Liver (tissue), 9 donors: Measurements from ENCODE around the gene KAZN. TPM values are rescaled to one million over a fixed set of nuclear protein-coding genes. Genes with fewer than 3 reads are reported as not detected.

Experiments used
- DNase-seq: peaks from one replicate; pipeline ENCODE4 v3.0.0-alpha.2; 2017; ENCODE audit warnings: low spot score
- H3K27ac ChIP-seq, 2 donors: one replicate each; pipeline ENCODE4 v1.7.0; 2013; ENCODE audit warnings: inconsistent platforms in 2 of 2, low read length in 2 of 2, control low read depth in 1 of 2, low read depth in 1 of 2, mild to moderate bottlenecking in 1 of 2
- H3K27me3 ChIP-seq, 4 donors: one replicate each; pipeline versions ENCODE4 v1.6.1 to v1.7.0; 2013; ENCODE audit warnings: low read length in 3 of 4, inconsistent platforms in 1 of 4, mild to moderate bottlenecking in 1 of 4, moderate library complexity in 1 of 4; ENCODE audit not compliant: control insufficient read depth in 4 of 4, insufficient read depth in 4 of 4
- H3K36me3 ChIP-seq, 4 donors: one replicate each; pipeline versions ENCODE4 v1.6.1 to v1.7.0; 2013; ENCODE audit warnings: low read length in 3 of 4, mild to moderate bottlenecking in 3 of 4, low read depth in 1 of 4, moderate library complexity in 1 of 4; ENCODE audit not compliant: control insufficient read depth in 4 of 4, insufficient read depth in 3 of 4
- H3K4me1 ChIP-seq, 4 donors: one replicate each; pipeline versions ENCODE4 v1.6.1 to v1.7.0; 2013; ENCODE audit warnings: low read length in 3 of 4, mild to moderate bottlenecking in 3 of 4, moderate library complexity in 1 of 4; ENCODE audit not compliant: control insufficient read depth in 4 of 4, insufficient read depth in 4 of 4
- H3K4me3 ChIP-seq, 3 donors: one replicate each; pipeline versions ENCODE4 v1.6.1 to v1.7.0; 2013; ENCODE audit warnings: low read length in 3 of 3, control low read depth in 1 of 3, low read depth in 1 of 3, mild to moderate bottlenecking in 1 of 3
- H3K9ac ChIP-seq, 2 donors: one replicate each; pipeline ENCODE4 v1.7.0; 2013; ENCODE audit warnings: low read length in 2 of 2, mild to moderate bottlenecking in 2 of 2, moderate library complexity in 2 of 2, control low read depth in 1 of 2, low read depth in 1 of 2
- H3K9me3 ChIP-seq, 4 donors: one replicate each; pipeline versions ENCODE4 v1.6.1 to v1.7.0; 2013; ENCODE audit warnings: low read length in 3 of 4; ENCODE audit not compliant: control insufficient read depth in 4 of 4
- FOXA2 ChIP-seq: IDR thresholded peaks from 2 replicates; pipeline ENCODE4 v1.6.1; 2016; ENCODE audit warnings: antibody characterized with exemption
- GABPA ChIP-seq, 2 donors: IDR thresholded peaks in 1 of 2; conservative IDR thresholded peaks in 1 of 2; 2 replicates each; pipeline ENCODE4 v1.6.1; 2016; ENCODE audit warnings: antibody characterized with exemption in 2 of 2, mild to moderate bottlenecking in 1 of 2, moderate library complexity in 1 of 2
- NR2F2 ChIP-seq: IDR thresholded peaks from 2 replicates; pipeline ENCODE4 v1.6.1; 2016; ENCODE audit warnings: antibody characterized with exemption
- RXRA ChIP-seq, 2 donors: IDR thresholded peaks; 2 replicates each; pipeline ENCODE4 v1.6.1; 2017 to 2018; ENCODE audit warnings: antibody characterized with exemption in 2 of 2, mild to moderate bottlenecking in 1 of 2
- SP1 ChIP-seq: IDR thresholded peaks from 2 replicates; pipeline ENCODE4 v1.6.1; 2018; ENCODE audit warnings: antibody characterized with exemption, mild to moderate bottlenecking
- TAF1 ChIP-seq: conservative IDR thresholded peaks from 2 replicates; pipeline ENCODE4 v1.6.1; 2016; ENCODE audit warnings: antibody characterized with exemption, mild to moderate bottlenecking
- whole genome bisulfite sequencing: extraction: QIAGEN DNeasy Blood & Tissue Kit; methylation state at CpG from one replicate; pipeline ENCODE4 v1.1.7; 2013; 5-methylcytosine and 5-hydroxymethylcytosine counted together
- polyA plus RNA-seq, 2 donors: library from polyadenylated mRNA; stranded (reverse) in 1 of 2; unstranded in 1 of 2; fragments of 200-250 nt in 1 of 2; fragments of >200 nt in 1 of 2; fragmentation: Nextera tagmentation in 1 of 2; extraction: Ambion mirVana in 1 of 2; gene quantifications; one replicate each; pipeline versions ENCODE4 v1.2.1 to v1.2.3, GENCODE V29; 2013 to 2015
- total RNA-seq, 2 donors: library from RNA; depleted of rRNA; stranded (reverse); fragments of >200 nt; gene quantifications; one replicate each; pipeline ENCODE4 v1.2.3, GENCODE V29; 2014
- TF ChIP-seq, protein P1 (sequence below): IDR thresholded peaks from 2 replicates; pipeline ENCODE4 v1.6.1; 2016; ENCODE audit warnings: antibody characterized with exemption
- TF ChIP-seq, protein P2 (sequence below): IDR thresholded peaks from 2 replicates; pipeline ENCODE4 v1.6.1; 2016; ENCODE audit warnings: antibody characterized with exemption, mild to moderate bottlenecking
- TF ChIP-seq, protein P3 (sequence below): IDR thresholded peaks from 2 replicates; pipeline ENCODE4 v1.6.1; 2016; ENCODE audit warnings: antibody characterized with exemption
- donor health status: healthy.
- donor health status: healthy.
- donor health status: healthy.
- donor health status: healthy.
- donor health status: healthy.

The KAZN gene
- total and polyA plus RNA-seq, 4 donors: 1.9 to 6.9 (median 2.4) TPM

DNA sequence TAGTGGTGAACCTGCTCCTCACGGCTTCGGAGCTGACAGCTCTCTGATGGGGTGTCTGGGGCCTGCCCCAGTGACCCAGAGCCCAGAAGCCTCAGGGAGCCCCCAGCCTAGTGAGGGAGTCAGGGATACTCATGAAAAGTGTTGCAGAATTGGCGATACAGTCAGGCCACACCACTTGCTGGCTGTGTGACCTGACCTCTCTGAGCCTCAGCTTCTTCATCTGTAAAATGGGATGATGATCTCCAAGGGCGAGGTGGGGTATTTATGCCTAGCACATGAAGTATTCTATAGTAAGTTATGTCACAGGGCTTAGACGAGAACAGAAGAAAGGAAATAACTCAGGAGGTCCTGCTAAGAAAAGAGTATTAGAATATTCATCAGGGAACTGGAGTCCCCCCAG is 556.7 kb downstream of the KAZN start (continued):
- TF ChIP-seq NR2F2 (no peak), GABPA (IDR thresholded peaks at IDR 0.05 in 1 of 2, conservative IDR thresholded peaks at IDR 0.05 in 1 of 2) (no peak)
- TF ChIP-seq, protein P1, sequence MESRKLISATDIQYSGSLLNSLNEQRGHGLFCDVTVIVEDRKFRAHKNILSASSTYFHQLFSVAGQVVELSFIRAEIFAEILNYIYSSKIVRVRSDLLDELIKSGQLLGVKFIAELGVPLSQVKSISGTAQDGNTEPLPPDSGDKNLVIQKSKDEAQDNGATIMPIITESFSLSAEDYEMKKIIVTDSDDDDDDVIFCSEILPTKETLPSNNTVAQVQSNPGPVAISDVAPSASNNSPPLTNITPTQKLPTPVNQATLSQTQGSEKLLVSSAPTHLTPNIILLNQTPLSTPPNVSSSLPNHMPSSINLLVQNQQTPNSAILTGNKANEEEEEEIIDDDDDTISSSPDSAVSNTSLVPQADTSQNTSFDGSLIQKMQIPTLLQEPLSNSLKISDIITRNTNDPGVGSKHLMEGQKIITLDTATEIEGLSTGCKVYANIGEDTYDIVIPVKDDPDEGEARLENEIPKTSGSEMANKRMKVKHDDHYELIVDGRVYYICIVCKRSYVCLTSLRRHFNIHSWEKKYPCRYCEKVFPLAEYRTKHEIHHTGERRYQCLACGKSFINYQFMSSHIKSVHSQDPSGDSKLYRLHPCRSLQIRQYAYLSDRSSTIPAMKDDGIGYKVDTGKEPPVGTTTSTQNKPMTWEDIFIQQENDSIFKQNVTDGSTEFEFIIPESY: no peak

DNA sequence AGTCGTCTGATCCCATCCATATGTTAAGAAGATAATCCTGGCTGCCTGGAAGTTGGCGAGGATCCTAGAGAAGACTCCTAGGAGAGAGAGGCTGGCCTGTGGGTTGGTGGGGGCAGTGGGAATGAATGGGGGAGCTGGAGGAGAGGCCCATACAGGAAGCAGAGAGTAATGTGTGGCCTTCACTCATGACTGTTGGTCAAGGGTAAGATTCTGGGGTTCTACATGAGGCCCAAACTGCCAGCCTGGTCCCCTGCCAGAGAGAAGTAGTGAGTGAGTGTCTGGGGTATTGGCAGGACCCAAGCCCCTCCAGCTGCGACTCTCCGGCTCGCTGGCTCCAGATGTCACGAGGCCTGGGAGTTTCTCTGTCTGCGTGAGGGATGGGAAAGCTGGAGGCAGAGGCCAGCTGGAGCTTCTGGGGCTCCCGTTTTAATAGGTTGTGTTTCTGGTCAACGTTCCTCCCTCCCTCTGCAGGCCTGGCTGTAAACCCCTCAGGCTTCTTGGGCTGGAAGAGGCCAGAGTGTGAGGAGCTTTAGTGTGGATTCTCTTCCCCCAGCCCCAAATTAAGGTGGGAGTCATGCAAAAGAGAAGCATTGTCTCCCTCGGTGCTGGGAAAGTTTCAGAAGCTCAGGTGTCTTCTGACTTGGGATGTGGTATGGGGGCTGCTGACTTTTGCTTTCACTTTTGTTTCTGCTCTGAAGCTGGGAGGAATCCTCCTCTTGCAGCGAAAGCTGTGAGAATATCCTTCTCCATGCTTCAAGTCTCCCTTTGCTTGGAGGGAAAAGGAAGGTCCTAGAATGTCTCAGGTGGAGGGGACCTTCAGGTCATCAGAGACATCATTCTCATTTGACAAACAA is 557.6 kb downstream of the KAZN start:
- H3K9me3 ChIP-seq: no peaks in the 10 kb centered on the region
- 75% methylated on average over 11 of the region's 11 CpGs for WGBS
- no peaks in the 10 kb centered on the region for H3K36me3 ChIP-seq
- peaks cover 6 to 34% (median 21%) of the 10 kb centered on the region in 4 donors for H3K4me1 ChIP-seq
- H3K4me3 ChIP-seq: no peak overlapping the region
- TF ChIP-seq TAF1 (no peak), GABPA (IDR thresholded peaks at IDR 0.05 in 1 of 2, conservative IDR thresholded peaks at IDR 0.05 in 1 of 2) (no peak)
- H3K9ac ChIP-seq: no peak overlapping the region
- peaks cover 0 to 6% (median 0%) of the 10 kb centered on the region in 4 donors for H3K27me3 ChIP-seq
- no peak for DNase-seq
- peak overlapping the region in 1 of 2 donors; percentile 56 for H3K27ac ChIP-seq

DNA sequence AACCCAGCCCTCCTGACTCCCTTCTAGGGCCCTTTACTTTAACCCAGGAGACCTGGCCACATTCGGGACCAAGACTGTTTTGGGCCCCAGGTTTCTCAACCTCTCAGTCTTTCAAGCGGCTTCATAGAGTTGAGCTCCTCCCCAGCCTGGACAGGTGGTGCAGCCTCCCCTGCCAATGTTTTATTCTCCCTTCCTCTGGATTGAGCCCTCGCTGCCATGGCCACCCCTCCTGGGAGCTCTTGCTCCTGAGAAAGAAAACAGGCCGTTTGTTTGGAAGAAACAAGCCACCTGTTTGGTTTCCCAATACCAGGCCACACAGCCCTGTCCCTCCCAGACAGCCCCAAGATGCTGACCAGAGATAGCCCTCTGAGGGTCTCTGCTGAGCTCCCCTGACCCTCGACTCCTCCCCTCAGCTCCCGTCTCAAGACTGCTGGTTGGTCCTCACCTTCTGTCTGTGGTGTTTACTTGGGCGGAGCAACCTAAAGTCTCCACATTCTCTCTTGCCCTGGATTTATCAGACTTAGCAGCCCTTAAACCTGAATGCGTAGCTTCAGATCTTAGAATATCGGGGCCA is 558.4 kb downstream of the KAZN start:
- Histone ChIP-seq H3K4me1 (peaks cover 6 to 34% (median 21%) of the 10 kb centered on the region in 4 donors), H3K9me3 (no peaks in the 10 kb centered on the region), H3K27me3 (peaks cover 0 to 3% (median 0%) of the 10 kb centered on the region in 4 donors), H3K9ac (no peak overlapping the region), H3K4me3 (no peak overlapping the region), H3K27ac (peak overlapping the region in 1 of 2 donors; percentile 37), H3K36me3 (no peaks in the 10 kb centered on the region)
- TF ChIP-seq GABPA (IDR thresholded peaks at IDR 0.05 in 1 of 2, conservative IDR thresholded peaks at IDR 0.05 in 1 of 2): no peak
- TF ChIP-seq, protein P2, sequence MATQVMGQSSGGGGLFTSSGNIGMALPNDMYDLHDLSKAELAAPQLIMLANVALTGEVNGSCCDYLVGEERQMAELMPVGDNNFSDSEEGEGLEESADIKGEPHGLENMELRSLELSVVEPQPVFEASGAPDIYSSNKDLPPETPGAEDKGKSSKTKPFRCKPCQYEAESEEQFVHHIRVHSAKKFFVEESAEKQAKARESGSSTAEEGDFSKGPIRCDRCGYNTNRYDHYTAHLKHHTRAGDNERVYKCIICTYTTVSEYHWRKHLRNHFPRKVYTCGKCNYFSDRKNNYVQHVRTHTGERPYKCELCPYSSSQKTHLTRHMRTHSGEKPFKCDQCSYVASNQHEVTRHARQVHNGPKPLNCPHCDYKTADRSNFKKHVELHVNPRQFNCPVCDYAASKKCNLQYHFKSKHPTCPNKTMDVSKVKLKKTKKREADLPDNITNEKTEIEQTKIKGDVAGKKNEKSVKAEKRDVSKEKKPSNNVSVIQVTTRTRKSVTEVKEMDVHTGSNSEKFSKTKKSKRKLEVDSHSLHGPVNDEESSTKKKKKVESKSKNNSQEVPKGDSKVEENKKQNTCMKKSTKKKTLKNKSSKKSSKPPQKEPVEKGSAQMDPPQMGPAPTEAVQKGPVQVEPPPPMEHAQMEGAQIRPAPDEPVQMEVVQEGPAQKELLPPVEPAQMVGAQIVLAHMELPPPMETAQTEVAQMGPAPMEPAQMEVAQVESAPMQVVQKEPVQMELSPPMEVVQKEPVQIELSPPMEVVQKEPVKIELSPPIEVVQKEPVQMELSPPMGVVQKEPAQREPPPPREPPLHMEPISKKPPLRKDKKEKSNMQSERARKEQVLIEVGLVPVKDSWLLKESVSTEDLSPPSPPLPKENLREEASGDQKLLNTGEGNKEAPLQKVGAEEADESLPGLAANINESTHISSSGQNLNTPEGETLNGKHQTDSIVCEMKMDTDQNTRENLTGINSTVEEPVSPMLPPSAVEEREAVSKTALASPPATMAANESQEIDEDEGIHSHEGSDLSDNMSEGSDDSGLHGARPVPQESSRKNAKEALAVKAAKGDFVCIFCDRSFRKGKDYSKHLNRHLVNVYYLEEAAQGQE: no peak
- no peak for TF ChIP-seq RXRA (IDR thresholded peaks at IDR 0.05)
- no peak for TF ChIP-seq FOXA2
- TF ChIP-seq NR2F2: no peak
- TF ChIP-seq SP1: no peak
- TF ChIP-seq, protein P3, sequence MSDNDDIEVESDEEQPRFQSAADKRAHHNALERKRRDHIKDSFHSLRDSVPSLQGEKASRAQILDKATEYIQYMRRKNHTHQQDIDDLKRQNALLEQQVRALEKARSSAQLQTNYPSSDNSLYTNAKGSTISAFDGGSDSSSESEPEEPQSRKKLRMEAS: no peak
- TF ChIP-seq, protein P1: no peak
- 82% methylated on average over 9 of the region's 9 CpGs for WGBS
- no peak for DNase-seq
